ENCODE results near the gene WFIKKN2.

The WFIKKN2 gene

GRCh38 chr17:50817838-50818237 lies 17.5 kb upstream of the WFIKKN2 start:
- no peak overlapping the region for H3K4ac ChIP-seq (ENCODE audit: low read depth, low read length)
- no peaks in the 10 kb centered on the region for H3K36me3 ChIP-seq (ENCODE audit: control insufficient read depth in 1 of 2, insufficient read depth in 2 of 2, low read length in 2 of 2)
- H3K23ac ChIP-seq (ENCODE audit: low read length): no peak overlapping the region
- no peak overlapping the region for H2AFZ ChIP-seq (ENCODE audit: insufficient read depth, low read length, poor library complexity)
- H3K79me2 ChIP-seq (ENCODE audit: control insufficient read depth, insufficient read depth, low read length, poor library complexity): no peaks in the 10 kb centered on the region
- H4K8ac ChIP-seq (ENCODE audit: low read depth, low read length): no peak overlapping the region
- H3K79me1 ChIP-seq (ENCODE audit: low read length): peaks cover 3% of the 10 kb centered on the region
- no peak overlapping the region for H3K14ac ChIP-seq (ENCODE audit: low read length)
- H4K12ac ChIP-seq (ENCODE audit: low read depth, low read length): no peak overlapping the region
- no peak overlapping the region for H4K91ac ChIP-seq (ENCODE audit: low read depth, low read length)
- H3K4me2 ChIP-seq (ENCODE audit: low read length): peak overlapping the region; percentile 43
- H2BK12ac ChIP-seq (ENCODE audit: low read length): no peak overlapping the region
- no peak overlapping the region for H3K9ac ChIP-seq (ENCODE audit: low read length)
- no peaks in the 10 kb centered on the region for H3K9me3 ChIP-seq (ENCODE audit: insufficient read depth, low read depth, low read length)
- no peaks in the 10 kb centered on the region for H3K27me3 ChIP-seq (ENCODE audit: insufficient read depth, low read length)
- H3K27ac ChIP-seq (ENCODE audit: low read depth, low read length): no peak overlapping the region
- peaks cover 5 to 11% of the 10 kb centered on the region in 2 experiments for H3K4me1 ChIP-seq (ENCODE audit: control insufficient read depth in 1 of 2, insufficient read depth in 2 of 2, low read length in 2 of 2)
- H2AK5ac ChIP-seq (ENCODE audit: low read length): no peak overlapping the region
- no peak overlapping the region for H2BK5ac ChIP-seq (ENCODE audit: low read depth, low read length, poor library complexity)
- peak in 1 of 2 donors; percentile 26 for DNase-seq
- no peak overlapping the region for H3K18ac ChIP-seq (ENCODE audit: low read length)
- WGBS (ENCODE audit: extremely low coverage, insufficient coverage, insufficient read length): no CpG with 5 or more reads among the region's 7 CpGs
- H2BK120ac ChIP-seq (ENCODE audit: insufficient read depth, low read length, poor library complexity): no peak overlapping the region
- H3K4me3 ChIP-seq (ENCODE audit: low read depth, low read length): no peak overlapping the region

GRCh38 chr17:50818261-50818660 lies 17.1 kb upstream of the WFIKKN2 start:
- Histone ChIP-seq H3K4me2 (ENCODE audit: low read length) (peak overlapping the region; percentile 43), H3K79me1 (ENCODE audit: low read length) (peaks cover 3% of the 10 kb centered on the region), H3K4me1 (ENCODE audit: control insufficient read depth in 1 of 2, insufficient read depth in 2 of 2, low read length in 2 of 2) (peaks cover 5 to 11% of the 10 kb centered on the region in 2 experiments), H2BK12ac (ENCODE audit: low read length) (no peak overlapping the region), H3K4ac (ENCODE audit: low read depth, low read length) (no peak overlapping the region), H3K79me2 (ENCODE audit: control insufficient read depth, insufficient read depth, low read length, poor library complexity) (no peaks in the 10 kb centered on the region), H2BK120ac (ENCODE audit: insufficient read depth, low read length, poor library complexity) (no peak overlapping the region), H2BK5ac (ENCODE audit: low read depth, low read length, poor library complexity) (no peak overlapping the region), H4K91ac (ENCODE audit: low read depth, low read length) (no peak overlapping the region), H4K12ac (ENCODE audit: low read depth, low read length) (no peak overlapping the region), H3K9me3 (ENCODE audit: insufficient read depth, low read depth, low read length) (peaks cover 1% of the 10 kb centered on the region), H3K27ac (ENCODE audit: low read depth, low read length) (no peak overlapping the region), H2AK5ac (ENCODE audit: low read length) (no peak overlapping the region), H3K14ac (ENCODE audit: low read length) (no peak overlapping the region), H3K18ac (ENCODE audit: low read length) (no peak overlapping the region), H3K4me3 (ENCODE audit: low read depth, low read length) (no peak overlapping the region), H3K23ac (ENCODE audit: low read length) (no peak overlapping the region), H3K36me3 (ENCODE audit: control insufficient read depth in 1 of 2, insufficient read depth in 2 of 2, low read length in 2 of 2) (no peaks in the 10 kb centered on the region), H2AFZ (ENCODE audit: insufficient read depth, low read length, poor library complexity) (no peak overlapping the region), H4K8ac (ENCODE audit: low read depth, low read length) (no peak overlapping the region), H3K9ac (ENCODE audit: low read length) (no peak overlapping the region), H3K27me3 (ENCODE audit: insufficient read depth, low read length) (no peaks in the 10 kb centered on the region)
- no CpG with 5 or more reads among the region's 4 CpGs for WGBS (ENCODE audit: extremely low coverage, insufficient coverage, insufficient read length)
- DNase-seq: no peak

- peaks cover 3% of the 10 kb centered on the region for H3K9me3 ChIP-seq (ENCODE audit: insufficient read depth, low read depth, low read length)
- no peak overlapping the region for H3K23ac ChIP-seq (ENCODE audit: low read length)
- H3K4ac ChIP-seq (ENCODE audit: low read depth, low read length): no peak overlapping the region
- H2BK5ac ChIP-seq (ENCODE audit: low read depth, low read length, poor library complexity): no peak overlapping the region
- no peak overlapping the region for H3K14ac ChIP-seq (ENCODE audit: low read length)
- no peak overlapping the region for H2BK12ac ChIP-seq (ENCODE audit: low read length)
- no peak overlapping the region for H3K4me2 ChIP-seq (ENCODE audit: low read length)
- H4K91ac ChIP-seq (ENCODE audit: low read depth, low read length): no peak overlapping the region
- H3K27ac ChIP-seq (ENCODE audit: low read depth, low read length): no peak overlapping the region
- peaks cover 3% of the 10 kb centered on the region for H3K79me1 ChIP-seq (ENCODE audit: low read length)
- H2AK5ac ChIP-seq (ENCODE audit: low read length): no peak overlapping the region
- H3K4me1 ChIP-seq (ENCODE audit: control insufficient read depth in 1 of 2, insufficient read depth in 2 of 2, low read length in 2 of 2): peaks cover 5 to 11% of the 10 kb centered on the region in 2 experiments
- H4K8ac ChIP-seq (ENCODE audit: low read depth, low read length): no peak overlapping the region
- no peaks in the 10 kb centered on the region for H3K79me2 ChIP-seq (ENCODE audit: control insufficient read depth, insufficient read depth, low read length, poor library complexity)
- no peak overlapping the region for H3K4me3 ChIP-seq (ENCODE audit: low read depth, low read length)
- no peak for DNase-seq
- H3K18ac ChIP-seq (ENCODE audit: low read length): no peak overlapping the region
- H2AFZ ChIP-seq (ENCODE audit: insufficient read depth, low read length, poor library complexity): no peak overlapping the region
- WGBS (ENCODE audit: extremely low coverage, insufficient coverage, insufficient read length): no CpG with 5 or more reads among the region's 6 CpGs
- H3K9ac ChIP-seq (ENCODE audit: low read length): no peak overlapping the region
- no peak overlapping the region for H4K12ac ChIP-seq (ENCODE audit: low read depth, low read length)
- no peak overlapping the region for H2BK120ac ChIP-seq (ENCODE audit: insufficient read depth, low read length, poor library complexity)
- H3K27me3 ChIP-seq (ENCODE audit: insufficient read depth, low read length): no peaks in the 10 kb centered on the region
- no peaks in the 10 kb centered on the region for H3K36me3 ChIP-seq (ENCODE audit: control insufficient read depth in 1 of 2, insufficient read depth in 2 of 2, low read length in 2 of 2)
Observed at GRCh38 chr17:50818921-50819657, 16.3 kb upstream of the WFIKKN2 start.

- Histone ChIP-seq H3K14ac (ENCODE audit: low read length) (no peak overlapping the region), H3K9me3 (ENCODE audit: insufficient read depth, low read depth, low read length) (peaks cover 3% of the 10 kb centered on the region), H2BK12ac (ENCODE audit: low read length) (no peak overlapping the region), H4K8ac (ENCODE audit: low read depth, low read length) (no peak overlapping the region), H3K79me1 (ENCODE audit: low read length) (peaks cover 3% of the 10 kb centered on the region), H3K4me1 (ENCODE audit: control insufficient read depth in 1 of 2, insufficient read depth in 2 of 2, low read length in 2 of 2) (peaks cover 5 to 11% of the 10 kb centered on the region in 2 experiments), H4K12ac (ENCODE audit: low read depth, low read length) (no peak overlapping the region), H3K23ac (ENCODE audit: low read length) (no peak overlapping the region), H3K79me2 (ENCODE audit: control insufficient read depth, insufficient read depth, low read length, poor library complexity) (no peaks in the 10 kb centered on the region), H3K18ac (ENCODE audit: low read length) (no peak overlapping the region), H3K4ac (ENCODE audit: low read depth, low read length) (no peak overlapping the region), H3K27ac (ENCODE audit: low read depth, low read length) (no peak overlapping the region), H2BK120ac (ENCODE audit: insufficient read depth, low read length, poor library complexity) (no peak overlapping the region), H3K4me2 (ENCODE audit: low read length) (no peak overlapping the region), H2AK5ac (ENCODE audit: low read length) (no peak overlapping the region), H2BK5ac (ENCODE audit: low read depth, low read length, poor library complexity) (no peak overlapping the region), H3K36me3 (ENCODE audit: control insufficient read depth in 1 of 2, insufficient read depth in 2 of 2, low read length in 2 of 2) (no peaks in the 10 kb centered on the region), H2AFZ (ENCODE audit: insufficient read depth, low read length, poor library complexity) (no peak overlapping the region), H4K91ac (ENCODE audit: low read depth, low read length) (no peak overlapping the region), H3K9ac (ENCODE audit: low read length) (no peak overlapping the region), H3K4me3 (ENCODE audit: low read depth, low read length) (no peak overlapping the region), H3K27me3 (ENCODE audit: insufficient read depth, low read length) (no peaks in the 10 kb centered on the region)
- DNase-seq: no peak
- no CpG with 5 or more reads among the region's 10 CpGs for WGBS (ENCODE audit: extremely low coverage, insufficient coverage, insufficient read length)
Observed at GRCh38 chr17:50820651-50821050, 14.7 kb upstream of the WFIKKN2 start.

Measured in trophoblast cell (in vitro differentiated cells and primary cell).